Tibial nerve (tissue), 4 donors: ENCODE measurements around the gene COL4A1.

Source experiments
- EP300 ChIP-seq, 2 donors: sonication (generic); formaldehyde crosslinking; IDR thresholded peaks; one replicate each; pipeline ENCODE4 v1.6.1; 2017; ENCODE audit warnings: antibody characterized with exemption in 2 of 2, mild to moderate bottlenecking in 1 of 2
- POLR2A ChIP-seq, 2 donors: fragments of 450-650 bp; IDR thresholded peaks; one replicate each; pipeline ENCODE4 v1.6.1; 2017; ENCODE audit warnings: antibody characterized with exemption in 2 of 2, mild to moderate bottlenecking in 2 of 2, moderate library complexity in 2 of 2
- TF ChIP-seq, protein P1 (sequence below), 5 experiments: fragments of 200-600 bp in 3 of 5; fragments of 450-650 bp in 2 of 5; sonication (generic) in 3 of 5; IDR thresholded peaks; one replicate each; pipeline ENCODE4 v1.5.1; 2016 to 2019; ENCODE audit warnings: antibody characterized with exemption in 5 of 5, mild to moderate bottlenecking in 3 of 5, moderate library complexity in 2 of 5

DNA sequence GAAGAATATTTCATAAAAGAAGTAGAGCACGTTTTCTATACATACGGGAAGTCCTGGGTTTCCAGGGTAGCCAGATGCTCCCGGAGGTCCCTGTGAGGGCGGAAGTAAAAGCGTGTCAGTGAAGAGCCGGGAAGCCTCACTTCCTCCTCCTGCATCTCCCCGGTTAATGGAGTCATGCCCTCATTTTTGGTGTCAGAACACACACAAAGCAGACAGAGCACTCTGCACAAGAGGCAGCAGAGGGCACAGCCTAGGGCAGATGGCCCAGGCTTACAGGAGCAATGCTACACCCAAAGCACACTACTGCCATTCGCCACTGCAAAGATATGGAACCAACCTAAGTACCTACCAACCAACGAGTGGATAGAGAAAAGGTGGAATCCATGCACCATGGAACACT lies 94.4 kb downstream of the COL4A1 start:
- TF ChIP-seq, protein P1, sequence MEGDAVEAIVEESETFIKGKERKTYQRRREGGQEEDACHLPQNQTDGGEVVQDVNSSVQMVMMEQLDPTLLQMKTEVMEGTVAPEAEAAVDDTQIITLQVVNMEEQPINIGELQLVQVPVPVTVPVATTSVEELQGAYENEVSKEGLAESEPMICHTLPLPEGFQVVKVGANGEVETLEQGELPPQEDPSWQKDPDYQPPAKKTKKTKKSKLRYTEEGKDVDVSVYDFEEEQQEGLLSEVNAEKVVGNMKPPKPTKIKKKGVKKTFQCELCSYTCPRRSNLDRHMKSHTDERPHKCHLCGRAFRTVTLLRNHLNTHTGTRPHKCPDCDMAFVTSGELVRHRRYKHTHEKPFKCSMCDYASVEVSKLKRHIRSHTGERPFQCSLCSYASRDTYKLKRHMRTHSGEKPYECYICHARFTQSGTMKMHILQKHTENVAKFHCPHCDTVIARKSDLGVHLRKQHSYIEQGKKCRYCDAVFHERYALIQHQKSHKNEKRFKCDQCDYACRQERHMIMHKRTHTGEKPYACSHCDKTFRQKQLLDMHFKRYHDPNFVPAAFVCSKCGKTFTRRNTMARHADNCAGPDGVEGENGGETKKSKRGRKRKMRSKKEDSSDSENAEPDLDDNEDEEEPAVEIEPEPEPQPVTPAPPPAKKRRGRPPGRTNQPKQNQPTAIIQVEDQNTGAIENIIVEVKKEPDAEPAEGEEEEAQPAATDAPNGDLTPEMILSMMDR (IDR thresholded peaks at IDR 0.05) = no peak
- no peak for TF ChIP-seq EP300 (IDR thresholded peaks at IDR 0.05)
- no peak for TF ChIP-seq POLR2A (IDR thresholded peaks at IDR 0.05)
